ENCODE data around the gene EXOC2.

EXOC2 gene

GRCh38 chr6:451847-452246 is 241.1 kb downstream of the EXOC2 start:
- FAIRE-seq, result no peak
- no peak for DNase-seq (ENCODE audit: insufficient read length, low spot score)

- DNase-seq (ENCODE audit: insufficient read length, low spot score) (no peak), FAIRE-seq (no peak)
Observed at GRCh38 chr6:451336-451735, 241.6 kb downstream of the EXOC2 start.

- no peak for FAIRE-seq
Observed at GRCh38 chr6:449486-450419, 243.2 kb downstream of the EXOC2 start.

GRCh38 chr6:449057-449430 is 243.9 kb downstream of the EXOC2 start:
- DNase-seq (ENCODE audit: insufficient read length, low spot score) (no peak), FAIRE-seq (no peak)

More at GRCh38 chr6:449486-450419, 243.2 kb downstream of the EXOC2 start:
- DNase-seq (ENCODE audit: insufficient read length, low spot score), result no peak

GRCh38 chr6:448296-449056 is 244.5 kb downstream of the EXOC2 start:
- FAIRE-seq, result no peak
- no peak for DNase-seq (ENCODE audit: insufficient read length, low spot score)

- DNase-seq (ENCODE audit: insufficient read length, low spot score) (no peak), FAIRE-seq (no peak)
Observed at GRCh38 chr6:447381-448165, 245.4 kb downstream of the EXOC2 start.

GRCh38 chr6:446418-447366 is 246.2 kb downstream of the EXOC2 start:
- DNase-seq (ENCODE audit: insufficient read length, low spot score), result no peak
- no peak for FAIRE-seq

GRCh38 chr6:445571-446417 is 247.1 kb downstream of the EXOC2 start:
- DNase-seq (ENCODE audit: insufficient read length, low spot score) (no peak), FAIRE-seq (no peak)

GRCh38 chr6:444653-445275 is 248.2 kb downstream of the EXOC2 start:
- DNase-seq (ENCODE audit: insufficient read length, low spot score) (no peak), FAIRE-seq (no peak)

GRCh38 chr6:443621-444159 is 249.2 kb downstream of the EXOC2 start:
- no peak for FAIRE-seq
- DNase-seq (ENCODE audit: insufficient read length, low spot score), result no peak

- no peak for FAIRE-seq
- no peak for DNase-seq (ENCODE audit: insufficient read length, low spot score)
Observed at GRCh38 chr6:441126-441920, 251.6 kb downstream of the EXOC2 start.

GRCh38 chr6:439641-440167 is 253.2 kb downstream of the EXOC2 start:
- FAIRE-seq, result no peak

GRCh38 chr6:438634-439170 is 254.2 kb downstream of the EXOC2 start:
- DNase-seq (ENCODE audit: insufficient read length, low spot score) (no peak), FAIRE-seq (no peak)

More at GRCh38 chr6:439641-440167, 253.2 kb downstream of the EXOC2 start:
- no peak for DNase-seq (ENCODE audit: insufficient read length, low spot score)

GRCh38 chr6:437037-437392 is 255.9 kb downstream of the EXOC2 start:
- no peak for DNase-seq (ENCODE audit: insufficient read length, low spot score)

GRCh38 chr6:436308-437036 is 256.5 kb downstream of the EXOC2 start:
- no peak for DNase-seq (ENCODE audit: insufficient read length, low spot score)
- FAIRE-seq, result no peak

More at GRCh38 chr6:437037-437392, 255.9 kb downstream of the EXOC2 start:
- FAIRE-seq, result no peak
